Measurements from ENCODE around the gene SORCS2.

DNA sequence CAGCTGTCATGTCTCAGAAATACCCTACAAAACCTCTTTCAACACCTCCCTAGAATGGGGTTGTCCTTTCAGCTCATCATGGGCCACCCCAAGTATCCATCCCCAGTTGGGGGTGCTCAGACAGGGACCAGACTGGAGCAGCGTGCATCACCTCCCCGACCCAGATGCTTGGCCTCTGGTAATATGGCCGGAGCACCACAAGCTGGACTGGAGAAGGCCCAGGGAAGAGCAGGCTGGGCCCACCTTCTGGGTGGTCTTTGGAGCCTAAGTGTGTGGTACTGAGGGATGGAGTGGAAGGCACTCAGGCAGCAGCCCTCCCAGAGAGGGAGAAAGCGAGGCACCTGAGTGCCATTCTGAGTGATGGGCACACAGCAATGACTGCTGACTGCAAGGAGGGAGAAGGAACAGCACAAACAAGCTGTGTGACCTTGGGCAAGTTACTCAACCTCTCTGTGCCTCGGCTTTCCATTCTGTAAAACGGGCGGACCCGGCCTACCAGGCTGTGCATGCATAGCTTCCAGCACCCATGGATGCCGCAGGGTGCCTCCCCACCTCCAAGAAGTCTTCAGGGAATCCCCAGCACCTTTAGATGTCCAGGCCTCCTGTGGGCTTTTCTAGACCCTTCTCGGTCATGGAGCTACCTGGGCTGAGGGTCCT lies 519.1 kb downstream of the SORCS2 start:
- TF ChIP-seq POLR2A (IDR thresholded peaks at IDR 0.05; ENCODE audit: low read length) (no peak), GATA1 (IDR thresholded peaks at IDR 0.05; ENCODE audit: low read depth, low read length) (no peak)
